ENCODE data around the gene BMAL1.
"Not testable (repeated sequence)": the region's sequence is repeated elsewhere in the genome, so short reads cannot be mapped to it uniquely, and the experiment has no call there.

BMAL1 gene

DNA sequence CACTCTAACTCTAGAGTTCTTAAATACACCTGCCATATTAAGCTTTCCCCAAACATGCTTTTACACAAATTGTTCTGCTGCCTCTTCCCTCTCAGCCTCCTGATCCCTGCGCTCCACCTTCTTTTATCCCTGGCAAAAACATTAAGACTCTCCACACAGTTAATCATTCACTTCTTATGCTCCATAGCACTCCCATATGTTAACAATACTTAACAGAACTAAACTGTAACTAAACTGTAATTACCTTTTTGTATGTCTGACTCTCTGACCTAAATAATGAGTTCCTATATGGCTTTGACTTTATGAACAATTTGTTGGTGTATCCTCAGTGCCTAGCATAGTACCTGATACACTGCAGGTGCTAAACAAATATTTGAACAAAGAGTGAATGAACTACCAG, 113.6 kb downstream of the BMAL1 start:
- no peak for DNase-seq

DNA sequence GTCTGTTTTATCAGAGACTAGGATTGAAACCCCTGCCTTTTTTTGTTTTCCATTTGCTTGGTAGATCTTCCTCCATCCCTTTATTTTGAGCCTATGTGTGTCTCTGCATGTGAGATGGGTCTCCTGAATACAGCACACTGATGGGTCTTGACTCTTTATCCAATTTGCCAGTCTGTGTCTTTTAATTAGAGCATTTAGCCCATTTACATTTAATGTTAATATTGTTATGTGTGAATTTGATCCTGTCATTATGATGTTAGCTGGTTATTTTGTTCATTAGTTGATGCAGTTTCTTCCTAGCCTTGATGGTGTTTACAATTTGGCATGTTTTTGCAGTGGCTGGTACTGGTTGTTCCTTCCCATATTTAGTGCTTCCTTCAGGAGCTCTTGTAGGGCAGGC, 120.7 kb downstream of the BMAL1 start:
- not testable (repeated sequence) for DNase-seq

DNA sequence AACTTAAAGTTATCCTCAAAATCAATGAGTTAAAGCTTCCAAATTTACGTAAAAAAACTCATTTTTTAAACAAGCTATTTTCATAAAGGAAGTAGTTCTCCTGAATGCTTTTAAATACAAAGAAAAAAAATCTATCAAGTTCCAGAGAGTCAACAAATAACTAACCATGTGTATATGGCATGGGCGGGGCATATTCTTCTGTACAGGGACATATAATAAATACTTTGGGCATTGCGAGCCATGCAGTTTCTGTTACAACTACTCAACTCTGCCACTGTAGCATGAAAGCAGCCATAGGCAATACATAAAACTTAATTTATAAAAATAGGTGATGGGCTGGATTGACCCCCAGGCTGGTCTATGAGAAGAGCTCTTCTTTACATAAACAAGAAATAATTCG, 127.6 kb downstream of the BMAL1 start:
- DNase-seq, result no peak

- no peak for DNase-seq
These were observed 137.6 kb downstream of the BMAL1 start for GRCh38 chr11:13415201-13415600.

DNA sequence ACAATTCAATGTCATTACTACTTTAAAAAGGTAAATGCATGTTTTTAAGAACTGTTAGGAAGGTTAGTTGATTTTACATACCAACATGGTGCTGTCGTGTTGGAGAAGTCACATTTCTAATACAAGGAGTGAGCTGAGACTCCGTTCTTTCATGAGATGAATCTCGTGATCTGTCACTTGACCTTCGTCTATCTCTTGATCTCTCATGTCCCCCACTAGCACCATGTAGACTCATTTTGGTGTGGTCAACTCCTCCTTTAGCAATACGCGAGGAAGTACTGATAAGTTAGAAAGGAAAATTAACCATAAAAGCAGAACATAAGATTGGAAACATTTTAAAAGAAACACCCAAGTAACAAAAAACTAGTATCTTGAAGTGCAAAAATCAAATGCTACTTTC, 144.0 kb downstream of the BMAL1 start:
- DNase-seq, result no peak

GRCh38 chr11:13423372-13423771, 145.8 kb downstream of the BMAL1 start:
- DNase-seq, result no peak

DNA sequence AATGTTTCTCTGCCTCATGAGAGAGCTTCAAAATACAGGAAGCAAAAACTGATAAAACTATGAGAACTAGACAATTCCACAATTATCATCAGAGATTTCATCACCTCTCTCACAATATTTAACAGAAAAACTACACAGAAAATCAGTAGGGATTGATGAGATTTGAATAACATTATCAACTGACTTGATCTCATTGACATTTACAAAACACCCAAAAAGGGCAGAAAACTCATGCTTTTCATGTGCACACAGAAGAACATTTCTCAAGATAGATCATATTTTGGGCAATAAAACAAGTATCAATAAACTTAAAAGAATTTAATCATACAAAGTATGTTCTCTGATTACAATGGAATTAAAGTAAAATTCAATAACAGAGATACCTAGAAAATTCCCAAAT, 149.8 kb downstream of the BMAL1 start:
- DNase-seq, result no peak

DNA sequence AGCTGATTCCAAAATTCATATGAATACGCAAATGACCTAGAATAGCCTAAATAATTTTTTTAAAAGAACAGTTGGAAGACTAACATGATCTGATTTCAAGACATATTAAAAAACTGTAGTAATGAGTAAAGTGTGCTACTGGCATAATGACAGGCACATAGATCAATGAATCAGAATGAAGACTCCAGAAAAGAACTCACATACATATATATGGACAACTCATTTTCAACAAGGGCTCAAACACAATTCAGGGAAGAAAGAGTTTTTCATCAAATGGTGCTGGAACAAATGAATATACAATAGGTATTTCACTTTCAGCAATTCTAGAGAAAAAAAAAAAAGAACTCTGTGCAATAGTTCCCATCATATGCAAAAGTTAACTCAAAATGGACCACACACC, 151.7 kb downstream of the BMAL1 start:
- no peak for DNase-seq

DNA sequence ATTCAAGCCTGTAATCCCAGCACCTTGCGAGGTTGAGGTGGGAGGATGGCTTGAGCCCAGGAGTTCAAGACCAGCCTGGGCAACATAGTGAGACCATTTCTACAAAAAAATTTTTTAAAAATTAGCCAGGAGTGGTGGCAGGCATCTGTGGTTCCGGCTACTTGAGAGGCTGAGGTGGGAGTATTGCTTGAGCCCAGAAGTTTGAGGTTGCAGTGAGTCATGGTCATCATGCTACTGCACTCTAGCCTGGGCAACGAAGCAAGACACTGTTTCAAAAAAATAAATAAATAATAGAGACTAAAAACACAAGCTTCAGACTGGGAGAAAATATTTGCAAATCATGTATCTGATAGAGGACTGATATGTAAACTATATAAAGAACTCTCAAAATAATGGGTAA, 152.2 kb downstream of the BMAL1 start:
- no peak for DNase-seq

DNA sequence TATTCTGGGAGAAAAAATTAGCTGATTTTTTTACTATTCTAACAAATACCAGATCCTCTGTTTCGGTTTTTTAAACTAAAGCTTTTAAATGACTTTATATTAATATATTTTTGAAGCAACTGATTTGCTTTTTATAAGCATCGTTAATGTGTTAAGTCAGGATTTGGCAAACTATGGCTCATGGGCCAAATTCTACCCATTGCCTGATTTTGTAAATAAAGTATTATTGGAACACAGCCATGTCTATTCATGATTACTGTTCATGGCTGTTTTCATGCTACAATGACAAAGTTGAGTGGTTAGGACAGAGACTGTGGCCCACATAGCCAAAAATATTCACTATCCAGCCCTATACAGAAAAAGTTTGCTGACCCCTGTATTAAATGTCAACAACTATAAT, 155.8 kb downstream of the BMAL1 start:
- DNase-seq, result no peak

- no peak for DNase-seq
These were observed 156.9 kb downstream of the BMAL1 start for GRCh38 chr11:13434247-13435205.

- not testable (repeated sequence) for DNase-seq
These were observed 159.2 kb downstream of the BMAL1 start for GRCh38 chr11:13436836-13437235.

Data from NCI-H526 treated with DMSO at 0.1 percent for 48 hours (cell line).